A549 (cell line): ENCODE results near the gene TBC1D16. TPM values are rescaled to one million over a fixed set of nuclear protein-coding genes. Genes with fewer than 3 reads are reported as not detected.
"Not testable (repeated sequence)": the region's sequence is repeated elsewhere in the genome, so short reads cannot be mapped to it uniquely, and the experiment has no call there.

Experiments used
- ATAC-seq, 2 experiments: fragments of 200-7000 bp in 1 of 2; fragments of >200 bp in 1 of 2; cut with Nextera tagmentation in 1 of 2; cut with Tn5 transposase in 1 of 2; 3 replicates each; pipeline versions ENCODE4 v1.8.0 to v1.9.1; 2018 to 2020; ENCODE audit warnings: mild to moderate bottlenecking in 1 of 2, moderate library complexity in 1 of 2
- CTCF ChIA-PET: fragments of 300-600 bp; sonication (Branson Sonifier 250); formaldehyde crosslinking; extraction: SDS; loops from one replicate; lab custom pipeline; 2021; ENCODE audit warnings: antibody characterized with exemption, inconsistent platforms; lab: Yijun Ruan, JAX
- POLR2A ChIA-PET: fragments of 350-600 bp; formaldehyde crosslinking; extraction: SDS; loops from one replicate; lab custom pipeline; 2021; ENCODE audit warnings: antibody characterized with exemption, inconsistent platforms; lab: Yijun Ruan, JAX
- DNase-seq, 2 experiments: peaks; one replicate each; pipeline versions ENCODE4 v3.0.0 to v3.0.0-alpha.2; 2011 to 2016; ENCODE audit warnings: low read depth in 1 of 2, low spot score in 1 of 2
- FAIRE-seq: peaks from 2 replicates; lab custom pipeline; 2011; peaks lifted over from hg19 to GRCh38; lab: Jason Lieb, UNC
- H3K27ac ChIP-seq, 2 experiments: fragments of >200 bp; sonication (Bioruptor Twin); formaldehyde crosslinking; 3 replicates each; pipeline ENCODE4 v1.5.1; 2016 to 2017
- H3K4me1 ChIP-seq: fragments of >200 bp; sonication (Bioruptor Twin); formaldehyde crosslinking; 3 replicates; pipeline ENCODE4 v1.6.1; 2016
- H3K4me2 ChIP-seq: fragments of >200 bp; sonication (Bioruptor Twin); formaldehyde crosslinking; 3 replicates; pipeline ENCODE4 v1.6.1; 2016
- H3K4me3 ChIP-seq: fragments of >200 bp; sonication (Bioruptor Twin); formaldehyde crosslinking; 3 replicates; pipeline ENCODE4 v1.5.1; 2016
- H3K9me3 ChIP-seq: fragments of >200 bp; sonication (Bioruptor Twin); formaldehyde crosslinking; 3 replicates; pipeline ENCODE4 v1.6.1; 2016
- CHD2 ChIP-seq: fragments of 150-350 bp; IDR thresholded peaks from 2 replicates; pipeline ENCODE4 v1.6.1; 2014; ENCODE audit warnings: low read length; ENCODE audit not compliant: partially characterized antibody
- EHMT2 ChIP-seq: fragments of 200-600 bp; sonication (generic); IDR thresholded peaks from 2 replicates; pipeline ENCODE4 v1.6.1; 2016; ENCODE audit warnings: antibody characterized with exemption, low read depth, mild to moderate bottlenecking, moderate library complexity
- EP300 ChIP-seq, 2 experiments: fragments of >200 bp; sonication (Bioruptor Twin); formaldehyde crosslinking; IDR thresholded peaks; 2 replicates in 1 of 2; 3 replicates in 1 of 2; pipeline ENCODE4 v1.6.1; 2016 to 2017
- FOSL2 ChIP-seq, 2 experiments: fragments of 450-650 bp in 1 of 2; fragments of >200 bp in 1 of 2; sonication (Bioruptor Twin) in 1 of 2; formaldehyde crosslinking; IDR thresholded peaks; 2 replicates each; pipeline versions ENCODE4 v1.5.0 to v1.6.1; 2016 to 2020; ENCODE audit warnings: mild to moderate bottlenecking in 1 of 2, moderate library complexity in 1 of 2
- FOXS1 ChIP-seq: fragments of 250-450 bp; sonication (Bioruptor Pico); IDR thresholded peaks from 2 replicates; pipeline ENCODE4 v1.5.0; 2020; ENCODE audit warnings: mild to moderate bottlenecking, moderate library complexity
- GATA3 ChIP-seq: IDR thresholded peaks from 2 replicates; pipeline ENCODE4 v1.6.1; 2012; ENCODE audit warnings: borderline replicate concordance
- KDM1A ChIP-seq: fragments of 200-600 bp; sonication (generic); IDR thresholded peaks from 2 replicates; pipeline ENCODE4 v1.6.1; 2016; ENCODE audit warnings: low read depth, mild to moderate bottlenecking
- MAFK ChIP-seq: fragments of 450-650 bp; IDR thresholded peaks from 2 replicates; pipeline ENCODE4 v1.6.1; 2014; ENCODE audit not compliant: partially characterized antibody
- NFE2L2 ChIP-seq: fragments of 150-350 bp; conservative IDR thresholded peaks from 2 replicates; pipeline ENCODE4 v1.6.1; 2014; ENCODE audit warnings: low read length
- NPAS2 ChIP-seq: fragments of 250-450 bp; sonication (Bioruptor Pico); IDR thresholded peaks from 2 replicates; pipeline ENCODE4 v1.8.0; 2022; ENCODE audit warnings: mild to moderate bottlenecking, moderate library complexity, borderline replicate concordance
- RAD21 ChIP-seq, 2 experiments: fragments of >200 bp in 1 of 2; sonication (Bioruptor Twin) in 1 of 2; formaldehyde crosslinking in 1 of 2; IDR thresholded peaks in 1 of 2; conservative IDR thresholded peaks in 1 of 2; 2 replicates in 1 of 2; 3 replicates in 1 of 2; pipeline ENCODE4 v1.6.1; 2012 to 2018; ENCODE audit warnings: inconsistent platforms in 1 of 2
- RARB ChIP-seq: fragments of 250-450 bp; sonication (Bioruptor Pico); IDR thresholded peaks from 2 replicates; pipeline ENCODE4 v1.8.0; 2021; ENCODE audit warnings: mild to moderate bottlenecking, moderate library complexity
- RNF2 ChIP-seq: fragments of 200-600 bp; sonication (generic); IDR thresholded peaks from 2 replicates; pipeline ENCODE4 v1.6.1; 2016; ENCODE audit warnings: low read depth, mild to moderate bottlenecking, antibody characterized with exemption, moderate library complexity, borderline replicate concordance
- TFCP2L1 ChIP-seq: fragments of 250-450 bp; sonication (Bioruptor Pico); IDR thresholded peaks from 2 replicates; pipeline ENCODE4 v1.5.0; 2021; ENCODE audit warnings: mild to moderate bottlenecking
- TP53 ChIP-seq: fragments of 250-450 bp; sonication (Bioruptor Pico); IDR thresholded peaks from 2 replicates; pipeline ENCODE4 v1.5.0; 2021; ENCODE audit warnings: mild to moderate bottlenecking, moderate library complexity
- ZSCAN20 ChIP-seq: fragments of 250-450 bp; sonication (Bioruptor Pico); IDR thresholded peaks from 2 replicates; pipeline ENCODE4 v1.8.0; 2022; ENCODE audit warnings: mild to moderate bottlenecking, moderate library complexity
- WGBS: methylation state at CpG from one replicate; pipeline ENCODE4 v1.1.6; 2017; ENCODE audit errors: missing lambda C conversion rate; 5-methylcytosine and 5-hydroxymethylcytosine counted together
- polyA plus RNA-seq, 4 experiments: library from polyadenylated mRNA; depleted of rRNA in 3 of 4; stranded (reverse); fragments of >200 nt; fragmentation: RNase III in 1 of 4; extraction: RNeasy Plus Mini Kit Qiagen cat#74134 plus additional on column Dnase treatment in 1 of 4; gene quantifications; 2 replicates in 3 of 4; 3 replicates in 1 of 4; pipeline ENCODE4 v1.2.3, GENCODE V29; 2011 to 2017
- TF ChIP-seq, protein P1 (sequence below): fragments of >200 bp; sonication (Bioruptor Twin); formaldehyde crosslinking; IDR thresholded peaks from 2 replicates; pipeline ENCODE4 v1.6.1; 2016
- TF ChIP-seq, protein P2 (sequence below): fragments of 250-450 bp; sonication (Bioruptor Pico); IDR thresholded peaks from 2 replicates; pipeline ENCODE4 v1.5.0; 2021; ENCODE audit warnings: mild to moderate bottlenecking, moderate library complexity, borderline replicate concordance
- TF ChIP-seq, protein P3 (sequence below): IDR thresholded peaks from 2 replicates; pipeline ENCODE4 v1.6.1; 2012
- TF ChIP-seq, protein P4 (sequence below): fragments of 200-600 bp; sonication (generic); IDR thresholded peaks from 2 replicates; pipeline ENCODE4 v1.6.1; 2016; ENCODE audit warnings: antibody characterized with exemption, mild to moderate bottlenecking, moderate library complexity

The TBC1D16 gene
- polyA plus RNA-seq, 2 of the 4 experiments (the other 2 are of a cell fraction) = 8.9 to 12.5 TPM

DNA sequence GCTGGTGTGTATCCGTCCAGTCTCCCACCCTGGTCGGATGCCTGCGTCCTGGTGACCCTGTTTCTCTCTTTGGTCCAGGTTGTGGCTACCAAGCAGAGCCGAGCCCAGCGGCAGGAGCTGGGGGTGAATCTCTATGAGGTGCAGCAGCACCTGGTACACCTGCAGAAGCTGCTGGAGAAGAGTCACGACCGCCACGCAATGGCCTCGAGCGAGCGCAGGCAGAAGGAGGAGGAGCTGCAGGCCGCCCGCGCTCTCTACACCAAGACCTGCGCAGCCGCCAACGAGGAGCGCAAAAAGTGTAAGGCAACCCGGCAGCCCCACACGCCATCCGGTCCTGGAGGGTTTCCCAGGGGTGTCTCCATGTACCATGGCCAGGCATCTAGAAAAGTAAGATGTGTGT lies 14.3 kb upstream of the TBC1D16 start:
- 90% methylated on average over 21 of the region's 21 CpGs for WGBS

DNA sequence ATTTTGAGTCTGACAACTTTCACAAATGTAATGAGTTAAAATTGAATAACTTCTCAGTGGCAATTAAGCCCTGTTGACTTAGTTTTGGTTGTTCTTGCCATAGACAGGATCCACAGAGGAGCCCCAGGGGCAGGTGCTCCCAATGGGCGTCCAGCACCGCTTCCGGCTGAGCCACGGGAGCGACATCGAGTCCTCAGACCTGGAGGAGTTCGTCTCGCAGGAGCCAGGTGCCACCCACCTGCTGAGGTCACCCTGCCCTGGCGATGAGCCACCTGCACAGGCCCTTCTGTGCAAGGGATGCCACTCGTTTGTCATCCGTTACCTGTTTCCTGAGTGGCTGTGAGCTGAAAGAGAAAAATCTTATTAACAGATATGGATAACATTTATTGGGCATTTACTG lies 11.5 kb upstream of the TBC1D16 start:
- no peak for ATAC-seq
- POLR2A ChIA-PET = no interaction called here
- WGBS = 91% methylated on average over 11 of the region's 11 CpGs

More for the DNA sequence above, 14.3 kb upstream of the TBC1D16 start:
- H3K9me3 ChIP-seq = no peaks in the 10 kb centered on the region
- no peak for ATAC-seq
- TF ChIP-seq TP53 (CRISPR knock-in tag) (no peak), FOSL2 (IDR thresholded peaks at IDR 0.05) (no peak), FOSL2 (CRISPR knock-in tag; IDR thresholded peaks at IDR 0.05) (no peak), MAFK (no peak), NFE2L2 (no peak)
- TF ChIP-seq, protein P1, sequence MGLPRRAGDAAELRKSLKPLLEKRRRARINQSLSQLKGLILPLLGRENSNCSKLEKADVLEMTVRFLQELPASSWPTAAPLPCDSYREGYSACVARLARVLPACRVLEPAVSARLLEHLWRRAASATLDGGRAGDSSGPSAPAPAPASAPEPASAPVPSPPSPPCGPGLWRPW = no peak
- no peak overlapping the region for H3K4me3 ChIP-seq
- H3K4me1 ChIP-seq = no peaks in the 10 kb centered on the region
- no peak for FAIRE-seq
- ChIA-PET POLR2A (no interaction called here), CTCF (interaction anchor here (1.1 to 2.1 kb wide), 4 partner anchors 33 to 176 kb away, joined by 3 to 7 read pairs (median 4); no protein-coding TSS in a partner anchor)
- DNase-seq = no peak
- no peak overlapping the region for H3K27ac ChIP-seq
- no peak overlapping the region for H3K4me2 ChIP-seq

DNA sequence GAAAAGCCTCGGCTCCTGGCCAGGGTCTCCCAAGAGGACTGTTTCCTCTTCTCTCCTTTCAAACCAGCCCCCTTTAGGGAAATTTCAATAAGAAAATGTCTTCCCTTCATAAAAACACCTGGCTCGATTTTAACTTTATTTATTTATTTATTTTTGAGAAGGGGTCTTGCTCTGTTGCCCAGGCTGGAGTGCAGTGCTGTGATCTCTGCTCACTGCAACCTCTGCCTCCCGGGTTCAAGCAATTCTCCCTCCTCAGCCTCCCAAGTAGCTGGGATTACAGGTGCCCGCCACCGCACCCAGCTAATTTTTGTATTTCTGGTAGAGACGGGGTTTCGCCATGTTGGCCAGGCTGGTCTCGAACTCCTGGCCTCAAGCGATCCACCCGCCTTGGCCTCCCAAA lies 11.0 kb upstream of the TBC1D16 start:
- H3K27ac ChIP-seq, H3K4me3 ChIP-seq, FAIRE-seq, DNase-seq, H3K9me3 ChIP-seq, H3K4me1 ChIP-seq, POLR2A ChIA-PET, ATAC-seq, H3K4me2 ChIP-seq: not testable (repeated sequence)
- CTCF ChIA-PET = interaction anchor here (0.6 to 4.5 kb wide), 2 partner anchors 13 to 40 kb away, joined by 3 to 27 read pairs; no protein-coding TSS in a partner anchor
- 83% methylated on average over 10 of the region's 10 CpGs for WGBS

More for the DNA sequence above, 11.5 kb upstream of the TBC1D16 start:
- no peak overlapping the region for H3K4me3 ChIP-seq
- TF ChIP-seq RARB (no peak), EHMT2 (no peak), RNF2 (no peak), GATA3 (no peak), RAD21 (conservative IDR thresholded peaks at IDR 0.05 in 1 of 2, IDR thresholded peaks at IDR 0.05 in 1 of 2) (no peak)
- TF ChIP-seq, protein P2, sequence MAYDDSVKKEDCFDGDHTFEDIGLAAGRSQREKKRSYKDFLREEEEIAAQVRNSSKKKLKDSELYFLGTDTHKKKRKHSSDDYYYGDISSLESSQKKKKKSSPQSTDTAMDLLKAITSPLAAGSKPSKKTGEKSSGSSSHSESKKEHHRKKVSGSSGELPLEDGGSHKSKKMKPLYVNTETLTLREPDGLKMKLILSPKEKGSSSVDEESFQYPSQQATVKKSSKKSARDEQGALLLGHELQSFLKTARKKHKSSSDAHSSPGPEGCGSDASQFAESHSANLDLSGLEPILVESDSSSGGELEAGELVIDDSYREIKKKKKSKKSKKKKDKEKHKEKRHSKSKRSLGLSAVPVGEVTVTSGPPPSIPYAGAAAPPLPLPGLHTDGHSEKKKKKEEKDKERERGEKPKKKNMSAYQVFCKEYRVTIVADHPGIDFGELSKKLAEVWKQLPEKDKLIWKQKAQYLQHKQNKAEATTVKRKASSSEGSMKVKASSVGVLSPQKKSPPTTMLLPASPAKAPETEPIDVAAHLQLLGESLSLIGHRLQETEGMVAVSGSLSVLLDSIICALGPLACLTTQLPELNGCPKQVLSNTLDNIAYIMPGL (CRISPR knock-in tag) = no peak
- H3K4me2 ChIP-seq = no peak overlapping the region
- H3K27ac ChIP-seq = no peak overlapping the region
- no peaks in the 10 kb centered on the region for H3K9me3 ChIP-seq
- FAIRE-seq (no peak), DNase-seq (no peak)
- CTCF ChIA-PET = interaction anchor here (0.6 to 4.5 kb wide), 2 partner anchors 13 to 40 kb away, joined by 3 to 27 read pairs; no protein-coding TSS in a partner anchor
- H3K4me1 ChIP-seq = no peaks in the 10 kb centered on the region

DNA sequence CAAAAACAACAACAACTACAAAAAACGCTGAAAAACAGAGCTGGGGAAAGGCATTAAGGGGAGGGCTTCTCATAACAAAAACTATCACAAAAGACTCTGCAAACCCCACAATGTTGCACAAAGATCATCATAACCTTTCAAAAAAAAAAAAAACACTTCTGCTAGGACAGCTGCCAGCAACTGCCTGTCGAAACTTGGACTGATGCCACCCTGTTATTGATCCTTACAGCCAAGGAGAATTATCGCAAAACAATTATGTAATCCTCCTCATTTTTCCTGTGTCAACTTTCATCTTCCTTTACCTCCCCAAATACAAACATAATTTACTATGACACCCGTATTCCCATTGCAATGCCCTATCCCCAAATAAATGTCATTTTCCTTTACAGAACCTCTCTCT lies 10.0 kb upstream of the TBC1D16 start:
- FAIRE-seq = no peak
- Histone ChIP-seq H3K9me3 (no peaks in the 10 kb centered on the region), H3K4me1 (no peaks in the 10 kb centered on the region), H3K4me3 (no peak overlapping the region), H3K4me2 (no peak overlapping the region), H3K27ac (no peak overlapping the region)
- 65% methylated on average over 4 of the region's 4 CpGs for whole genome bisulfite sequencing
- no peak for DNase-seq
- CTCF ChIA-PET = interaction anchor here (0.8 to 4.5 kb wide), 3 partner anchors 9 to 39 kb away, joined by 3 to 27 read pairs (median 9); no protein-coding TSS in a partner anchor
- POLR2A ChIA-PET = no interaction called here
- no peak for ATAC-seq
- TF ChIP-seq KDM1A (no peak), FOXS1 (no peak), RARB (no peak), TFCP2L1 (no peak), ZSCAN20 (CRISPR knock-in tag) (no peak), NPAS2 (CRISPR knock-in tag) (no peak), EP300 (IDR thresholded peaks at IDR 0.05) (no peak), CHD2 (no peak)
- TF ChIP-seq, protein P3, sequence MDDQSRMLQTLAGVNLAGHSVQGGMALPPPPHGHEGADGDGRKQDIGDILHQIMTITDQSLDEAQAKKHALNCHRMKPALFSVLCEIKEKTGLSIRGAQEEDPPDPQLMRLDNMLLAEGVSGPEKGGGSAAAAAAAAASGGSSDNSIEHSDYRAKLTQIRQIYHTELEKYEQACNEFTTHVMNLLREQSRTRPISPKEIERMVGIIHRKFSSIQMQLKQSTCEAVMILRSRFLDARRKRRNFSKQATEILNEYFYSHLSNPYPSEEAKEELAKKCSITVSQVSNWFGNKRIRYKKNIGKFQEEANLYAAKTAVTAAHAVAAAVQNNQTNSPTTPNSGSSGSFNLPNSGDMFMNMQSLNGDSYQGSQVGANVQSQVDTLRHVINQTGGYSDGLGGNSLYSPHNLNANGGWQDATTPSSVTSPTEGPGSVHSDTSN = no peak
- TF ChIP-seq, protein P2 (CRISPR knock-in tag) = no peak
- TF ChIP-seq, protein P4, sequence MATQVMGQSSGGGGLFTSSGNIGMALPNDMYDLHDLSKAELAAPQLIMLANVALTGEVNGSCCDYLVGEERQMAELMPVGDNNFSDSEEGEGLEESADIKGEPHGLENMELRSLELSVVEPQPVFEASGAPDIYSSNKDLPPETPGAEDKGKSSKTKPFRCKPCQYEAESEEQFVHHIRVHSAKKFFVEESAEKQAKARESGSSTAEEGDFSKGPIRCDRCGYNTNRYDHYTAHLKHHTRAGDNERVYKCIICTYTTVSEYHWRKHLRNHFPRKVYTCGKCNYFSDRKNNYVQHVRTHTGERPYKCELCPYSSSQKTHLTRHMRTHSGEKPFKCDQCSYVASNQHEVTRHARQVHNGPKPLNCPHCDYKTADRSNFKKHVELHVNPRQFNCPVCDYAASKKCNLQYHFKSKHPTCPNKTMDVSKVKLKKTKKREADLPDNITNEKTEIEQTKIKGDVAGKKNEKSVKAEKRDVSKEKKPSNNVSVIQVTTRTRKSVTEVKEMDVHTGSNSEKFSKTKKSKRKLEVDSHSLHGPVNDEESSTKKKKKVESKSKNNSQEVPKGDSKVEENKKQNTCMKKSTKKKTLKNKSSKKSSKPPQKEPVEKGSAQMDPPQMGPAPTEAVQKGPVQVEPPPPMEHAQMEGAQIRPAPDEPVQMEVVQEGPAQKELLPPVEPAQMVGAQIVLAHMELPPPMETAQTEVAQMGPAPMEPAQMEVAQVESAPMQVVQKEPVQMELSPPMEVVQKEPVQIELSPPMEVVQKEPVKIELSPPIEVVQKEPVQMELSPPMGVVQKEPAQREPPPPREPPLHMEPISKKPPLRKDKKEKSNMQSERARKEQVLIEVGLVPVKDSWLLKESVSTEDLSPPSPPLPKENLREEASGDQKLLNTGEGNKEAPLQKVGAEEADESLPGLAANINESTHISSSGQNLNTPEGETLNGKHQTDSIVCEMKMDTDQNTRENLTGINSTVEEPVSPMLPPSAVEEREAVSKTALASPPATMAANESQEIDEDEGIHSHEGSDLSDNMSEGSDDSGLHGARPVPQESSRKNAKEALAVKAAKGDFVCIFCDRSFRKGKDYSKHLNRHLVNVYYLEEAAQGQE = no peak
